WI38 (cell line): ENCODE data around the gene SMIM11.

Source experiments
- H3K4me3 ChIP-seq: 2 replicates; pipeline ENCODE4 v1.5.1; 2011; ENCODE audit warnings: low read depth, mild to moderate bottlenecking, control low read depth, low read length
- TF ChIP-seq, protein P1 (sequence below): IDR thresholded peaks from 2 replicates; pipeline ENCODE4 v1.5.1; 2012; ENCODE audit warnings: low read depth, mild to moderate bottlenecking, control low read depth, low read length

Gene SMIM11

DNA sequence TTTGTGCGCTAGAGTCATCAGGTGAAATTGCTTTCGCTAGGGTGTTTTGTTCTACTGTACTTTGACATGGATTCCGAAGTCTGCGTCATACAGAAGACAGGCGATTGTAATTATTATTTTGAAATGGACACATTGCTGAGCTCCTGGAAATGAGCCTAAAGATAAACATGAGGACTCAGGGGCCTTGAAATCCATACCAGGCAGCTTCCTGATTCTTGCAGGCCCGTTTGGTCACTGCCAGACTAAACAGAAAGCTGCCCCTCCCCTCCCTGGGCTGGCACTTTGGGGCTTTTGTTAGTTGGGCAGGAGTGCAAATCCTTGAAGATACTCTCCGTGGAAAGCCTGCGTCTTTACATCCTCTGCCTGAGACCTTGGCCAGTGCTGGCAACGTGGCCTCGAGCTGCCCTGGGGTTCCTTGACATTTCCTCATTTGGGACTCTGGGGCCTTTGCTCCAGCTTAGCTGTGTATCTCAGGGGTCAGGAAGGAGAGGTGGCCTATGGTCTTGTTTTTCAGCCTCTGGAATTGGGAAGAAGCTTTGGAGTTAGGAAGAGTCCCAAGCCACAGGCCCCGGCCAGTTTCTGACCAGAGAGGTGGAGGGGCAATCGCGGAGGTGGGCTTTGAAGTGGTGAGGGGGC lies 38.4 kb upstream of the SMIM11 start:
- no peak overlapping the region for H3K4me3 ChIP-seq
- TF ChIP-seq, protein P1, sequence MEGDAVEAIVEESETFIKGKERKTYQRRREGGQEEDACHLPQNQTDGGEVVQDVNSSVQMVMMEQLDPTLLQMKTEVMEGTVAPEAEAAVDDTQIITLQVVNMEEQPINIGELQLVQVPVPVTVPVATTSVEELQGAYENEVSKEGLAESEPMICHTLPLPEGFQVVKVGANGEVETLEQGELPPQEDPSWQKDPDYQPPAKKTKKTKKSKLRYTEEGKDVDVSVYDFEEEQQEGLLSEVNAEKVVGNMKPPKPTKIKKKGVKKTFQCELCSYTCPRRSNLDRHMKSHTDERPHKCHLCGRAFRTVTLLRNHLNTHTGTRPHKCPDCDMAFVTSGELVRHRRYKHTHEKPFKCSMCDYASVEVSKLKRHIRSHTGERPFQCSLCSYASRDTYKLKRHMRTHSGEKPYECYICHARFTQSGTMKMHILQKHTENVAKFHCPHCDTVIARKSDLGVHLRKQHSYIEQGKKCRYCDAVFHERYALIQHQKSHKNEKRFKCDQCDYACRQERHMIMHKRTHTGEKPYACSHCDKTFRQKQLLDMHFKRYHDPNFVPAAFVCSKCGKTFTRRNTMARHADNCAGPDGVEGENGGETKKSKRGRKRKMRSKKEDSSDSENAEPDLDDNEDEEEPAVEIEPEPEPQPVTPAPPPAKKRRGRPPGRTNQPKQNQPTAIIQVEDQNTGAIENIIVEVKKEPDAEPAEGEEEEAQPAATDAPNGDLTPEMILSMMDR = no peak

DNA sequence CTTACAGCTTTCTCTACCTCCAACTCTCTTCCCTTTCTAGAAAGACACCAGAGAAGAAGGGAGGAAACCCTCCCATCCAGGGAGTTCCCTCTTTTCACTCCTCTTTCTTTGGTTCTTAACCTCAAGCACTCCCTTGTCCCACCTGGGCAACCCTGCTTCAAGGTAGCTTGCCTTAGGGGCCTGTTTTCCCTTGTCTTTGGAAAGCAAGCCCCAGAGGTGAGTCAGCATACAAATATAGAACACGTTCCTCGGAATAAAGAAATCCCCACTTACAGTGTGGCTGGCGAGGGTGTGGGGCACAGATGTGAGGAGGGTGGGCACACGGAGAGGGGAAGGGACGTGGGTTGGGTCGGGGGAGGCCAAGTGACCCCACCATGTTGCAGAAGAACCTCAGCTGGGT lies 37.6 kb upstream of the SMIM11 start:
- H3K4me3 ChIP-seq = no peak overlapping the region
- TF ChIP-seq, protein P1 = no peak

DNA sequence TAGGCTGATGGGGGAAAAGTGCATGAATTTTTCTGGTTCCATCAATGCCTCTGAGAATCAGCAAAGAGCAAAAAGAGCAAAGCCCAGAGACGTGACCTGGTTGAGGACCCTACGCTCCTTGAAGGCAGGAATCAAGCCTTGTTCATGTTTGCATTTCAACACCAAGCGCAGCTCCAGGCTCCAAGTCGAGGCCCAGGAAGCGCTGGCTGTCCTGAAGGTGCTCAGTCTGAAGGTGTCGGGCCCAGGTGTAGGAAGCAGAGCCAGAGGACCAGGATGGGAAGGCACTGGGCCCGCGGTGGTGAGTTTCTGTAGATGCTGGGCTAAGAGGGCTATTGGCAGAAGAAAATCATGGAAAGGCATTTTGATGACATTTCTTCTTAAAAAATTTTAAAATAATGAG lies 37.1 kb upstream of the SMIM11 start:
- TF ChIP-seq, protein P1 = no peak
- H3K4me3 ChIP-seq = no peak overlapping the region

DNA sequence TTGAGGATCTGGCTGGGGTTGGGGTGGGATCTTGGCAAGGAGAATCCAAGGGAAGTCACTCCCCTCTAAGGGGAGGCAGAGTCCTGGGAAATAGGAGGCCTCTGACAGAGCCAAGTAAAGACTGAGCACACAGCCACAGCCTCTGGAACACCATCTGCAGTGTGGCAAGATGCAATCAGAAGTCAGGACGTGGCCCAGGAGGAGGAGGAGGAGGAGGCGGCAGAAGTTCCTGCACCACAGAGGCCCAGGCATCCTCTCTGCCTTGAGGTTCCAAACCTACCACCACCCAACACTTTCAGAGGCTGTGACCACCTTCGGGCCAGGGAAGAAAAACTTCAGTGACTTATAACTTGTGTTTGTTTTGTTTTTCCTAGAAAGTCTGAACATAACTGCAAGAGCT lies 35.2 kb upstream of the SMIM11 start:
- H3K4me3 ChIP-seq = no peak overlapping the region
- TF ChIP-seq, protein P1 = no peak

DNA sequence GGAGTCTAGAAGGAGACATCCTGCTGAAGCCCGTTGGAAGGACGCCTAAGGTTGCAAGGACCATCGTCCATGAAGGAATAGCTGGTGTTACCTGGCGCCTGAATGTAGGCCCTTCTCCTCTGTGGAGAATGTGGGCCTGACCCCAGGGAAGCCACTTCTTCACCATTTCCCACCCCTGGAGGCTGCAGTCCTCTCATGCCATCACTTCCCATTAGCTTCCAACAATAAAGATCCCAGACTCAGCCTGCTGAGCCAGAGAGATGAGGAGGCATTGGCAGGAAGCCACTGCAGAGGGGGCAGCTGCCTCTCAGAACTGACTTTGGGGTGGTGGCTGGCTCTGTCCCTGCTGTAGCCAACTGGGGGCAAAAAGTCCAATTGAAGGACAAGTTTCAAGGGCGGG lies 32.8 kb upstream of the SMIM11 start:
- no peak overlapping the region for H3K4me3 ChIP-seq
- TF ChIP-seq, protein P1 = no peak

DNA sequence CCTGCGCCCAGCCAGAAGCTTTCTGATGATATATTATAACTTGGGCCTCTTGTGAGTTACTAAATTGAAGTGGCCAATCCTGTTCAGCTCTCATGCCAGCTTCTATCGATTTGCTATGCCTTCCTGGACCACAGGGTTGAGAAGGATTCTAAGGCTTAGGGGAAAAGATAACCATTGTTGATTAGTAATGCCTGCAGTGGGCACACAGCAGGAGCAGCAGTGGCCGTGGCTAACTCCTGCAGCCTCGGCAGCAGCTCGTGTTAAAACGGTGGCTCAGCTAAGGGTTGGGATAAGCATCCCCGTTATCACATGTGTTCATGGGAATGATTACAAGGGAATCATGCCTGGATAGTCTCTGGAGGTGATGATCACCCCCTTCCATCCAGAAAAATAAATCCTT lies 32.0 kb upstream of the SMIM11 start:
- no peak overlapping the region for H3K4me3 ChIP-seq
- TF ChIP-seq, protein P1 = no peak

DNA sequence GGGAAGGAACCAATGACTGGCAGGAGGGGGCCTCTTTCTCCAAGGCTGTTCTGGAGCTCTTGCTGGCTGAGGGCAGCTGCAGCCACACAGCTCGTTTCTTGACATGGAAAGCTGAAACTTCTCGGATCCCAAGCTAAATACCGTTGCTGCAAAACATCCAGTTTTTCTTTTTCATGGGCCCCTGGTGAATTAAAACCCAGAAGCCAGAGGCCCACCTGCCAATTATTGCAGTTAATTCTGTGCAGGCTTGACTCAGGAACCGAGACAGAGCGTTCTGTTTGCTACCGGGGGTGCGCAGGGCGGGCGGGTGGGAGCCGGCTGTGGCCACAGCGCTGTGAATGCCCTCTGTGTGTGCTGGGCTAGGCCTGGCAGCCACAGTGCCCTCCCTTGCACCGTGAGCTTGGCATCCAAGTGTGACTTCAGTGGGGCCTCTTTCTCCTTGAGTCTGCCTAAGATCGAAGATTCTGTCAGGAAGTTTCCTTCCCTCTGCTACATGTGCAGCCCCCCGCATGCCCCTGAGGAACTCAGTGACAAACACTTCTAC lies 31.4 kb upstream of the SMIM11 start:
- H3K4me3 ChIP-seq = no peak overlapping the region
- TF ChIP-seq, protein P1 = no peak
